ENCODE data around the gene HDHD2.
"Not testable (repeated sequence)": the region's sequence is repeated elsewhere in the genome, so short reads cannot be mapped to it uniquely, and the experiment has no call there.

Gene HDHD2

GRCh38 chr18:47150029-47150823, at the start of gene HDHD2:
TSS of gene HDHD2 (minus strand) at chr18:47150500. CDS start at chr18:47136439, 14,061 bp downstream.
- ATAC-seq (ENCODE audit: low read depth): peak; percentile 83
- peaks cover 11% of the 10 kb centered on the region for H3K36me3 Mint-ChIP-seq
- no peaks in the 10 kb centered on the region for H3K9me3 Mint-ChIP-seq
- H3K4me3 Mint-ChIP-seq: peak within 1 kb of the TSS; percentile 97
- peak within 1 kb of the TSS; percentile 96 for H3K27ac Mint-ChIP-seq
- H3K27me3 Mint-ChIP-seq: no peaks in the 10 kb centered on the region
- peak; percentile 27 to 59 for DNase-seq (ENCODE audit: low spot score in 2 of 2)
- peaks cover 33% of the 10 kb centered on the region for H3K4me1 Mint-ChIP-seq

- not testable (repeated sequence) for H3K9me3 Mint-ChIP-seq; ATAC-seq (ENCODE audit: low read depth); H3K27ac Mint-ChIP-seq; H3K36me3 Mint-ChIP-seq; H3K4me1 Mint-ChIP-seq; H3K27me3 Mint-ChIP-seq; DNase-seq (ENCODE audit: low spot score in 2 of 2)
- H3K4me3 Mint-ChIP-seq: peak overlapping the region; percentile 4
Measured at GRCh38 chr18:47195961-47196360, 45.7 kb upstream of the HDHD2 start.

GRCh38 chr18:47191961-47192360, 41.7 kb upstream of the HDHD2 start:
- Mint-ChIP-seq H3K9me3 (no peaks in the 10 kb centered on the region), H3K36me3 (peaks cover 3% of the 10 kb centered on the region), H3K4me1 (peaks cover 8% of the 10 kb centered on the region), H3K4me3 (no peak overlapping the region), H3K27ac (no peak overlapping the region), H3K27me3 (peaks cover 5% of the 10 kb centered on the region)
- no peak for DNase-seq (ENCODE audit: low spot score in 2 of 2)
- ATAC-seq (ENCODE audit: low read depth): no peak

- Mint-ChIP-seq H3K27ac (no peak overlapping the region), H3K27me3 (peaks cover 4% of the 10 kb centered on the region), H3K9me3 (peaks cover 12% of the 10 kb centered on the region), H3K4me1 (no peaks in the 10 kb centered on the region), H3K36me3 (peaks cover 4% of the 10 kb centered on the region), H3K4me3 (no peak overlapping the region)
- ATAC-seq (ENCODE audit: low read depth) (no peak), DNase-seq (ENCODE audit: low spot score in 2 of 2) (no peak)
Measured at GRCh38 chr18:47187721-47188120, 37.4 kb upstream of the HDHD2 start.

- Mint-ChIP-seq H3K27ac (no peak overlapping the region), H3K27me3 (peaks cover 3% of the 10 kb centered on the region), H3K36me3 (peaks cover 4% of the 10 kb centered on the region), H3K9me3 (peaks cover 12% of the 10 kb centered on the region), H3K4me3 (no peak overlapping the region), H3K4me1 (peaks cover 4% of the 10 kb centered on the region)
- ATAC-seq (ENCODE audit: low read depth) (no peak), DNase-seq (ENCODE audit: low spot score in 2 of 2) (no peak)
Measured at GRCh38 chr18:47184419-47185050, 34.2 kb upstream of the HDHD2 start.

GRCh38 chr18:47182156-47182555, 31.9 kb upstream of the HDHD2 start:
- DNase-seq (ENCODE audit: low spot score in 2 of 2); H3K27ac Mint-ChIP-seq; H3K4me3 Mint-ChIP-seq; H3K36me3 Mint-ChIP-seq; H3K4me1 Mint-ChIP-seq; H3K27me3 Mint-ChIP-seq; ATAC-seq (ENCODE audit: low read depth): not testable (repeated sequence)
- peaks cover 12% of the 10 kb centered on the region for H3K9me3 Mint-ChIP-seq

GRCh38 chr18:47180765-47181164, 30.5 kb upstream of the HDHD2 start:
- Mint-ChIP-seq H3K27ac (no peak overlapping the region), H3K27me3 (peaks cover 1% of the 10 kb centered on the region), H3K36me3 (peaks cover under 1% of the 10 kb centered on the region), H3K4me3 (no peak overlapping the region), H3K4me1 (peaks cover 4% of the 10 kb centered on the region), H3K9me3 (peaks cover 8% of the 10 kb centered on the region)
- DNase-seq (ENCODE audit: low spot score in 2 of 2): no peak
- ATAC-seq (ENCODE audit: low read depth): no peak

- Mint-ChIP-seq H3K27ac (no peak overlapping the region), H3K4me3 (no peak overlapping the region)
- ATAC-seq (ENCODE audit: low read depth): no peak
Measured at GRCh38 chr18:47179520-47179919, 29.2 kb upstream of the HDHD2 start.

GRCh38 chr18:47175898-47176575, 25.7 kb upstream of the HDHD2 start, which contains the start of gene IER3IP1:
TSS of gene IER3IP1 (minus strand) at chr18:47176364. CDS start at chr18:47176277, 87 bp downstream.
- peak; percentile 91 for ATAC-seq (ENCODE audit: low read depth)
- no peaks in the 10 kb centered on the region for H3K27me3 Mint-ChIP-seq
- peak within 1 kb of the TSS; percentile 59 for H3K4me3 Mint-ChIP-seq
- no peak within 1 kb of the TSS for H3K27ac Mint-ChIP-seq
- H3K4me1 Mint-ChIP-seq: peaks cover 4% of the 10 kb centered on the region
- no peaks in the 10 kb centered on the region for H3K9me3 Mint-ChIP-seq
- no peaks in the 10 kb centered on the region for H3K36me3 Mint-ChIP-seq
- DNase-seq (ENCODE audit: low spot score in 2 of 2): peak; percentile 85 to 87

More at GRCh38 chr18:47179520-47179919, 29.2 kb upstream of the HDHD2 start:
- Mint-ChIP-seq H3K27me3 (peaks cover 1% of the 10 kb centered on the region), H3K4me1 (peaks cover 4% of the 10 kb centered on the region), H3K9me3 (peaks cover 4% of the 10 kb centered on the region), H3K36me3 (no peaks in the 10 kb centered on the region)
- DNase-seq (ENCODE audit: low spot score in 2 of 2): no peak

- Mint-ChIP-seq H3K4me3 (no peak overlapping the region), H3K9me3 (no peaks in the 10 kb centered on the region), H3K27ac (no peak overlapping the region), H3K27me3 (no peaks in the 10 kb centered on the region), H3K4me1 (no peaks in the 10 kb centered on the region), H3K36me3 (no peaks in the 10 kb centered on the region)
- DNase-seq (ENCODE audit: low spot score in 2 of 2): no peak
- no peak for ATAC-seq (ENCODE audit: low read depth)
Measured at GRCh38 chr18:47175283-47175897, 25.1 kb upstream of the HDHD2 start.

- Mint-ChIP-seq H3K27me3 (no peaks in the 10 kb centered on the region), H3K9me3 (no peaks in the 10 kb centered on the region), H3K4me3 (no peak overlapping the region), H3K4me1 (no peaks in the 10 kb centered on the region), H3K36me3 (no peaks in the 10 kb centered on the region), H3K27ac (no peak overlapping the region)
- DNase-seq (ENCODE audit: low spot score in 2 of 2) (no peak), ATAC-seq (ENCODE audit: low read depth) (no peak)
Measured at GRCh38 chr18:47174545-47175116, 24.3 kb upstream of the HDHD2 start.

- no peaks in the 10 kb centered on the region for H3K9me3 Mint-ChIP-seq
- H3K36me3 Mint-ChIP-seq: no peaks in the 10 kb centered on the region
- H3K4me1 Mint-ChIP-seq: peaks cover 5% of the 10 kb centered on the region
- no peak for DNase-seq (ENCODE audit: low spot score in 2 of 2)
- no peak overlapping the region for H3K27ac Mint-ChIP-seq
- no peaks in the 10 kb centered on the region for H3K27me3 Mint-ChIP-seq
- H3K4me3 Mint-ChIP-seq: no peak overlapping the region
- no peak for ATAC-seq (ENCODE audit: low read depth)
Measured at GRCh38 chr18:47172476-47172875, 22.2 kb upstream of the HDHD2 start.

GRCh38 chr18:47168913-47169312, 18.6 kb upstream of the HDHD2 start:
- Mint-ChIP-seq H3K4me3 (no peak overlapping the region), H3K27me3 (no peaks in the 10 kb centered on the region), H3K9me3 (no peaks in the 10 kb centered on the region), H3K4me1 (peaks cover 10% of the 10 kb centered on the region), H3K27ac (peak overlapping the region; percentile 19), H3K36me3 (peaks cover 2% of the 10 kb centered on the region)
- DNase-seq (ENCODE audit: low spot score in 2 of 2): no peak
- ATAC-seq (ENCODE audit: low read depth): no peak

Data from memory B cell (primary cell).